CD14-positive monocyte (primary cell): Measurements from ENCODE around the gene RASGRP3. TPM values are rescaled to one million over a fixed set of nuclear protein-coding genes. Genes with fewer than 3 reads are reported as not detected.

Source experiments
- DNase-seq, 3 donors: peaks; one replicate each; pipeline ENCODE4 v3.0.0-alpha.2; 2011 to 2022
- H2AFZ ChIP-seq: 2 replicates; pipeline ENCODE4 v1.6.0; 2012; ENCODE audit warnings: mild to moderate bottlenecking, low read depth, low read length, inconsistent platforms; ENCODE audit not compliant: insufficient read depth, poor library complexity, severe bottlenecking
- H3K27ac ChIP-seq, 2 donors: 1 replicate in 1 of 2; 2 replicates in 1 of 2; pipeline ENCODE4 v1.5.1; 2012 to 2013; ENCODE audit warnings: low read length in 2 of 2, control low read depth in 1 of 2, inconsistent platforms in 1 of 2, low read depth in 1 of 2, mild to moderate bottlenecking in 1 of 2
- H3K27me3 ChIP-seq, 2 donors: one replicate each; pipeline versions ENCODE4 v1.6.0 to v1.6.1; 2011 to 2013; ENCODE audit warnings: low read length in 2 of 2; ENCODE audit not compliant: control insufficient read depth in 2 of 2, insufficient read depth in 2 of 2
- H3K36me3 ChIP-seq, 2 donors: replicated peaks in 1 of 2; 1 replicate in 1 of 2; 2 replicates in 1 of 2; pipeline versions ENCODE4 v1.5.1 to v1.6.1; 2012 to 2013; ENCODE audit warnings: low read length in 2 of 2, control low read depth in 1 of 2, inconsistent platforms in 1 of 2, mild to moderate bottlenecking in 1 of 2; ENCODE audit not compliant: insufficient read depth in 2 of 2, control insufficient read depth in 1 of 2
- H3K4me1 ChIP-seq, 2 donors: 1 replicate in 1 of 2; 2 replicates in 1 of 2; pipeline versions ENCODE4 v1.5.1 to v1.6.1; 2012 to 2013; ENCODE audit warnings: low read length in 2 of 2, control low read depth in 1 of 2, inconsistent platforms in 1 of 2, mild to moderate bottlenecking in 1 of 2, moderate library complexity in 1 of 2; ENCODE audit not compliant: insufficient read depth in 2 of 2, control insufficient read depth in 1 of 2
- H3K4me2 ChIP-seq: replicated peaks from 2 replicates; pipeline ENCODE3; 2012; ENCODE audit warnings: low read length, moderate library complexity, mild to moderate bottlenecking; ENCODE audit not compliant: poor library complexity, severe bottlenecking; ENCODE audit errors: extremely low read depth
- H3K4me3 ChIP-seq, 3 experiments: fragments of 200-600 bp in 1 of 3; sonication (generic) in 1 of 3; replicated peaks in 1 of 3; 1 replicate in 2 of 3; 2 replicates in 1 of 3; pipeline ENCODE4 v1.5.1; 2011 to 2013; ENCODE audit warnings: low read length in 3 of 3, mild to moderate bottlenecking in 3 of 3, control low read depth in 2 of 3, low read depth in 2 of 3, inconsistent platforms in 1 of 3, moderate library complexity in 1 of 3
- H3K79me2 ChIP-seq: 2 replicates; pipeline ENCODE4 v1.6.0; 2012; ENCODE audit warnings: mild to moderate bottlenecking, control low read depth, inconsistent platforms, low read length, moderate library complexity; ENCODE audit not compliant: insufficient read depth
- H3K9ac ChIP-seq: 2 replicates; pipeline ENCODE4 v1.6.0; 2017; ENCODE audit warnings: low read length, mild to moderate bottlenecking; ENCODE audit not compliant: insufficient read depth, poor library complexity, severe bottlenecking
- H3K9me3 ChIP-seq, 2 donors: replicated peaks in 1 of 2; 1 replicate in 1 of 2; 2 replicates in 1 of 2; pipeline versions ENCODE4 v1.5.1 to v1.6.1; 2012 to 2013; ENCODE audit warnings: low read length in 2 of 2, control low read depth in 1 of 2; ENCODE audit not compliant: control insufficient read depth in 1 of 2, insufficient read depth in 1 of 2
- H4K20me1 ChIP-seq: 2 replicates; pipeline ENCODE4 v1.6.0; 2012; ENCODE audit warnings: mild to moderate bottlenecking, low read length, control low read depth, moderate library complexity; ENCODE audit not compliant: insufficient read depth
- H3K27ac Mint-ChIP-seq, 7 donors: one replicate each; pipeline ENCODE4 v1.8.0; 2020; ENCODE audit warnings: mild to moderate bottlenecking in 7 of 7, mixed read lengths in 7 of 7, moderate library complexity in 6 of 7, inconsistent platforms in 2 of 7
- H3K27me3 Mint-ChIP-seq, 3 donors: one replicate each; pipeline ENCODE4 v1.8.0; 2021 to 2022; ENCODE audit warnings: low read depth in 3 of 3, mild to moderate bottlenecking in 3 of 3, mixed read lengths in 3 of 3, moderate library complexity in 3 of 3, inconsistent platforms in 1 of 3
- H3K36me3 Mint-ChIP-seq, 2 donors: one replicate each; pipeline ENCODE4 v1.8.0; 2020; ENCODE audit warnings: mixed read lengths in 2 of 2, inconsistent platforms in 1 of 2, mild to moderate bottlenecking in 1 of 2
- H3K4me1 Mint-ChIP-seq: one replicate; pipeline ENCODE4 v1.8.0; 2020; ENCODE audit warnings: mild to moderate bottlenecking, mixed read lengths
- H3K4me3 Mint-ChIP-seq, 2 donors: one replicate each; pipeline ENCODE4 v1.8.0; 2020; ENCODE audit warnings: mild to moderate bottlenecking in 2 of 2, mixed read lengths in 2 of 2, moderate library complexity in 1 of 2
- H3K9me3 Mint-ChIP-seq, 7 donors: one replicate each; pipeline ENCODE4 v1.8.0; 2020 to 2022; ENCODE audit warnings: mixed read lengths in 7 of 7, mild to moderate bottlenecking in 6 of 7, moderate library complexity in 6 of 7, inconsistent platforms in 2 of 7
- WGBS: methylation state at CpG from one replicate; pipeline ENCODE4 v1.1.5; 2013; ENCODE audit warnings: missing lambda C conversion rate; ENCODE audit not compliant: insufficient coverage; 5-methylcytosine and 5-hydroxymethylcytosine counted together
- intact Hi-C, 2 donors: fragments of 100-400 bp; cut with micrococcal nuclease; formaldehyde crosslinking; loops; one replicate each; pipeline versions ENCODE4 v1.15.0 to v1.15.1; 2023
- polyA plus RNA-seq, 3 donors: library from polyadenylated mRNA; depleted of rRNA in 1 of 3; unstranded in 2 of 3; stranded (reverse) in 1 of 3; fragments of 300-500 nt in 2 of 3; fragments of >200 nt in 1 of 3; fragmentation: Illumina TruSeq in 2 of 3; gene quantifications; 1 replicate in 2 of 3; 2 replicates in 1 of 3; pipeline ENCODE4 v1.2.3, GENCODE V29; 2012 to 2021
- TF ChIP-seq, protein P1 (sequence below): fragments of 200-600 bp; IDR thresholded peaks from one replicate; pipeline ENCODE4 v1.8.0; 2022; ENCODE audit warnings: antibody characterized with exemption, mild to moderate bottlenecking

RASGRP3 gene
- polyA plus RNA-seq, 3 donors, result 0.62 to 0.89 (median 0.84) TPM

DNA sequence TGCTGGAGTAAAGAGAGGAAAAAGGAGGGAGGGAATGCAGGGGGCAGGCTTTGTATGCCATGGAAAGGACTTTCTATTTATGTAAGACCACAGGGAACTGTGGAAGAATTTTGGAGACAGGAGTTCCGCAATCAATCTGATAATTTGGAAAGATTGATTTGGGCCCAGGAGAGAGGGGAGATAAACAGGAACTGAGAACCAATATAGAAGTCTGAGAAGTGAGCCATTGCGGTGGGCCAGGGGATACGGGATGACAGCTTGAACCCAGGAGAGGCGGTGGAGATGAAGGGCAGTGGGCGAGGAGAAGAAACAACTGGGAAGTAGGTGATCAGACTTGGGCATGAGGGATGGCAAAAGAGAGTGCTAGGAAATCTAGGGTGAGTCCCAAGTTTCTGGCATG, 23.7 kb downstream of the RASGRP3 start:
- Histone ChIP-seq H3K79me2 (no peaks in the 10 kb centered on the region), H3K4me3 (no peak overlapping the region), H3K4me1 (peaks cover 20 to 34% of the 10 kb centered on the region in 2 donors), H3K9ac (no peak overlapping the region), H4K20me1 (no peaks in the 10 kb centered on the region), H3K36me3 (no peaks in the 10 kb centered on the region), H3K4me2 (no peak overlapping the region), H2AFZ (no peak overlapping the region), H3K9me3 (no peaks in the 10 kb centered on the region), H3K27ac (no peak overlapping the region), H3K27me3 (no peaks in the 10 kb centered on the region)
- intact Hi-C loops, result no loop called here
- Mint-ChIP-seq H3K27me3 (peaks cover 0 to 3% (median 0%) of the 10 kb centered on the region in 3 donors), H3K27ac (peak overlapping the region in 1 of 7 donors; percentile 68), H3K4me1 (peaks cover 48% of the 10 kb centered on the region), H3K9me3 (no peaks in the 10 kb centered on the region), H3K4me3 (no peak overlapping the region), H3K36me3 (no peaks in the 10 kb centered on the region)
- TF ChIP-seq, protein P1, sequence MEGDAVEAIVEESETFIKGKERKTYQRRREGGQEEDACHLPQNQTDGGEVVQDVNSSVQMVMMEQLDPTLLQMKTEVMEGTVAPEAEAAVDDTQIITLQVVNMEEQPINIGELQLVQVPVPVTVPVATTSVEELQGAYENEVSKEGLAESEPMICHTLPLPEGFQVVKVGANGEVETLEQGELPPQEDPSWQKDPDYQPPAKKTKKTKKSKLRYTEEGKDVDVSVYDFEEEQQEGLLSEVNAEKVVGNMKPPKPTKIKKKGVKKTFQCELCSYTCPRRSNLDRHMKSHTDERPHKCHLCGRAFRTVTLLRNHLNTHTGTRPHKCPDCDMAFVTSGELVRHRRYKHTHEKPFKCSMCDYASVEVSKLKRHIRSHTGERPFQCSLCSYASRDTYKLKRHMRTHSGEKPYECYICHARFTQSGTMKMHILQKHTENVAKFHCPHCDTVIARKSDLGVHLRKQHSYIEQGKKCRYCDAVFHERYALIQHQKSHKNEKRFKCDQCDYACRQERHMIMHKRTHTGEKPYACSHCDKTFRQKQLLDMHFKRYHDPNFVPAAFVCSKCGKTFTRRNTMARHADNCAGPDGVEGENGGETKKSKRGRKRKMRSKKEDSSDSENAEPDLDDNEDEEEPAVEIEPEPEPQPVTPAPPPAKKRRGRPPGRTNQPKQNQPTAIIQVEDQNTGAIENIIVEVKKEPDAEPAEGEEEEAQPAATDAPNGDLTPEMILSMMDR, result no peak
- no peak for DNase-seq
- 63% methylated on average over 5 of the region's 5 CpGs for WGBS

DNA sequence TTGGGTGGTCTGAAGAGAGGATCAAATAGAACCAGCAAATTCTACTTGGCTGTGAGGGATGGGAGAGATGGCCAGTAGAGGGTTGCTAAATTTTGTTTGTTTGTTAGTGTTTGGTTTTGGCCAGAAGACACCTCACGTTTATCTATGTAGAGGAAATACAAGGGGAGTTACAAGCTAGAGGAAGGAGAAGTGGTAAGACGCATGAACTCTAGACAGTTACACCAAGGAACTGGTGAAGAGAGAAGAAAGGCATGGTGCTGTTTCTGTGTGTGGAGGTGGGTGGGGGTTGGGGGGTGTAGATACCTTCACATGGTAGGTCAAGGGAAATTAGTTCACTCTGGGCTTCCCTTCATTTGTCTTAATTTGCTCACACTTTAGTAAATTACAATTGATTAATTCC, 25.6 kb downstream of the RASGRP3 start:
- Mint-ChIP-seq H3K9me3 (peaks cover 0 to 3% (median 0%) of the 10 kb centered on the region in 7 donors), H3K27me3 (peaks cover 0 to 3% (median 0%) of the 10 kb centered on the region in 3 donors), H3K4me3 (no peak overlapping the region), H3K27ac (peak overlapping the region in 2 of 7 donors; percentile 32 to 33), H3K36me3 (no peaks in the 10 kb centered on the region), H3K4me1 (peaks cover 40% of the 10 kb centered on the region)
- 0% methylated on average over 2 of the region's 2 CpGs for WGBS
- intact Hi-C loops, result no loop called here
- Histone ChIP-seq H2AFZ (peak overlapping the region; percentile 16), H3K27me3 (no peaks in the 10 kb centered on the region), H3K4me1 (peaks cover 20 to 27% of the 10 kb centered on the region in 2 donors), H3K36me3 (no peaks in the 10 kb centered on the region), H3K79me2 (no peaks in the 10 kb centered on the region), H3K4me3 (no peak overlapping the region), H3K27ac (no peak overlapping the region), H3K4me2 (no peak overlapping the region), H3K9ac (no peak overlapping the region), H4K20me1 (no peaks in the 10 kb centered on the region), H3K9me3 (no peaks in the 10 kb centered on the region)
- TF ChIP-seq, protein P1, result no peak
- no peak for DNase-seq
